Measurements from ENCODE around the gene ADGRF1.

ADGRF1 gene

DNA sequence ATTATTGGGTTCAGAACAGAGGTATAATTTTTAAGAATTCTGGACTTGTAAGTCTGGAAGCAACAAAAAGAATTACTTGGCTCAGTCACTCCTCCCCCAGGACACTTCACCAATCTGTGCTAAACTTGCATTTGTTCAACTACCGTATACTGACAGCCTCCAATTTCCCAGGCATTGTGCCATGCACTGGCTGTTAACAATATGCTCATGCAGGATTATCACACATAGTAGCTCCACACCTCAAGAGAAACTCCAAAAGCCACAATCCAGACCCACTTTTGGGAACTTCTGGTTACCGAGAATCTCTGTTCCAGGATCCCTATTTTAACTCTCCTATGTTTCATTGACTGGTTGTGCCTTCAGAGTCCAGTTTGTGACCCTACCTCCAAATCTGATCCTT, 7.7 kb downstream of the ADGRF1 start:
- DNase-seq (ENCODE audit: low read depth, low spot score), result no peak
- H3K9me3 ChIP-seq (ENCODE audit: low read depth, low read length), result no peaks in the 10 kb centered on the region
- H3K36me3 ChIP-seq (ENCODE audit: insufficient read depth, low read length), result no peaks in the 10 kb centered on the region
- H3K27ac ChIP-seq, result no peak overlapping the region
- no peak overlapping the region for H3K4me3 ChIP-seq
- TF ChIP-seq FOXP2 (optimal IDR thresholded peaks at IDR 0.05; ENCODE audit: control extremely low read depth, extremely low read length, insufficient read depth), result no peak
- no peak overlapping the region for H3K9ac ChIP-seq (ENCODE audit: insufficient read length)

DNA sequence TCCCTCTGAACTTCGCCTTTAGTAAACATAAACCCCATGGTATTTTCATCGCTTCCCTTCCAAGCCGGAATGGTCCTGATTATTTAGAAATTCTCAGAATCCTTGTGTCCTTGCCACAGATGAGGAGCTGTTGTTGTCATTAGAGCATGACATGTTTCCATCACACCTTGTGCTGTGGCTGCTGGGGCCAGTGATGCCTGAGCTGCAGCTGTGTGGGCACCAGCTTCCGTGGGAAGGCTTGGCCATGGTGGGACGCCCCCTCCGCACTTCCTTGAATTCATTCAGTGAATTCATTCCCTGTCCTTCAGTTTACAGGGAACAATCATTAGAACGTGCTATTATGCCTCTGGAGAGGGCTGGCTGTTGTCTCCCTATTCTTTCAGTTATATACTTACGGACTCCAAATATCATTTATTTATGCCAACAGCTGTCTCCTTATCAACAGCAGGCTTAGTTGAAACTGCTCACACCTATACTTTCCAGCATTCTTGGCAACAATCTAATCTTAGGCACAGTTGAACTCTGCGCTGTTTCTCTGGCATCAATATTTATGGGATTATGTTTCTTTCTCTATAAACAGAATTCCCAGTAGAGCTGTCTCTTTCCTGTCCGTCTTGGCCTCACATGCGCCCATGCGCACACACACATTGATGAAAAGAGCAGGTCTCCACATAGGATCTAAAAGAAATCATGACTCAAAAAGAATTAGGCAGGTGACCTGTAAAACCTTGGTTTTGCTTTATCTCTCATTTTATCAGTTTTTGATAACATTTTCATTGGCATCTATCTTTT, 9.0 kb downstream of the ADGRF1 start:
- no peak for DNase-seq (ENCODE audit: low read depth, low spot score)
- no peak overlapping the region for H3K27ac ChIP-seq
- TF ChIP-seq EZH2 (IDR thresholded peaks at IDR 0.05) (no peak), FOXP2 (optimal IDR thresholded peaks at IDR 0.05; ENCODE audit: control extremely low read depth, extremely low read length, insufficient read depth) (no peak), POLR2AphosphoS5 (IDR thresholded peaks at IDR 0.05; ENCODE audit: borderline replicate concordance, low read depth, low read length) (no peak)
- H3K9me3 ChIP-seq (ENCODE audit: low read depth, low read length), result no peaks in the 10 kb centered on the region
- H3K9ac ChIP-seq (ENCODE audit: insufficient read length), result no peak overlapping the region
- H3K4me3 ChIP-seq, result no peak overlapping the region
- H3K36me3 ChIP-seq (ENCODE audit: insufficient read depth, low read length), result no peaks in the 10 kb centered on the region

DNA sequence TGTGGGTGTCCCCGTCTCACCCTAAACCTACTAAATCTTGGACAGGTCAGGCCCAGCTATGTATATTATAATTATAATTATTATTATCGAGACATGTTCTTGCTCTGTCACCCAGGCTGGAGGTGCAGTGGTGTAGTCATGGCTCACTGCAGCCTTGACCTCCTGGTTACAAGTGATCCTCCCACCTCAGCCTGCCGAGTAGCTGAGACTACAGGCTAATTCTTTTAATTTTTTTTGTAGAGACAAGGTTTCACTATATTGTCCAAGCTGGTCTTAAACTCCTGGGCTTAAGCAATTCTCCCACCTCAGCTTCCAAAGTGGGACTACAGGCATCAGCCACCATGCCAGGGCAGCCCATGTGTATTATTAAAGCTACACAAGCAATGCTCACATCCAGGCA, 10.5 kb downstream of the ADGRF1 start:
- TF ChIP-seq FOXP2 (optimal IDR thresholded peaks at IDR 0.05; ENCODE audit: control extremely low read depth, extremely low read length, insufficient read depth) (no peak), EZH2 (IDR thresholded peaks at IDR 0.05) (no peak), POLR2AphosphoS5 (IDR thresholded peaks at IDR 0.05; ENCODE audit: borderline replicate concordance, low read depth, low read length) (no peak)
- Histone ChIP-seq H3K9ac (ENCODE audit: insufficient read length) (no peak overlapping the region), H3K4me3 (no peak overlapping the region), H3K27ac (no peak overlapping the region), H3K9me3 (ENCODE audit: low read depth, low read length) (no peaks in the 10 kb centered on the region), H3K36me3 (ENCODE audit: insufficient read depth, low read length) (no peaks in the 10 kb centered on the region)
- DNase-seq (ENCODE audit: low read depth, low spot score), result no peak

DNA sequence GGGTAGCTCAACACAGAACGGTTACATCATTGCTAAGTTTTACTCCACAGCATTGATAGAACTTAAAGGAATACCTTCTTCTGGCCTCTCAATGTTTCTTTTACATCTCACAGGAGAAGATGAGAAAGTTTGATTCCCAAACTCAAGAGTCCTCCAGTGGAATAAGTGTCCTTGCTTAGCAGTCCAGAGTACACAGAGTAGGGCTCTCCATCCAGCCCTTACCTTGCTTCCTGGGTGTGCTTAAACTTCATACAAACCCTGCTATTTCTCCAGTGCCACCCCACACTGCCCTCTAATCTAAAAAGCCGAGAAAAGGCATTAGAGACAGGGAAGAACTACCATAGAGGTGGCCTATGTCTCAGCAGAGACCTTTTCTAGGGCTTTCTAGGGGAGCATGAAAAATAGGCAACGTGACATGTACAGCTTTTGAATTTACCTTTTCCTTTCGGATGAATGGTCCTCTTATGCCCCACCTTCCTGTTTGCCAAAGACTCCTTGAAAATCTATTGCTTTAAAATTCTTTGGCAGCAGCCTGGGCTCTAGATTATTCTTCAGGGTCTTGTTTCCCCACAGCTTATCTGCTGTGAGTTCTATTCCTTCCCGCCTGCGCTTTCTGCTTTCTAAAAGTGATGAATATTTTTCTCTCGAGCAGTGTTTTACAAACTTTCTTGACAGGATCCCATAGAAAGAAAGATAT, 12.1 kb downstream of the ADGRF1 start:
- no peaks in the 10 kb centered on the region for H3K36me3 ChIP-seq (ENCODE audit: insufficient read depth, low read length)
- DNase-seq (ENCODE audit: low read depth, low spot score), result no peak
- TF ChIP-seq EZH2 (IDR thresholded peaks at IDR 0.05) (no peak), POLR2AphosphoS5 (IDR thresholded peaks at IDR 0.05; ENCODE audit: borderline replicate concordance, low read depth, low read length) (no peak), FOXP2 (optimal IDR thresholded peaks at IDR 0.05; ENCODE audit: control extremely low read depth, extremely low read length, insufficient read depth) (no peak)
- no peak overlapping the region for H3K9ac ChIP-seq (ENCODE audit: insufficient read length)
- no peak overlapping the region for H3K27ac ChIP-seq
- no peaks in the 10 kb centered on the region for H3K9me3 ChIP-seq (ENCODE audit: low read depth, low read length)
- no peak overlapping the region for H3K4me3 ChIP-seq

DNA sequence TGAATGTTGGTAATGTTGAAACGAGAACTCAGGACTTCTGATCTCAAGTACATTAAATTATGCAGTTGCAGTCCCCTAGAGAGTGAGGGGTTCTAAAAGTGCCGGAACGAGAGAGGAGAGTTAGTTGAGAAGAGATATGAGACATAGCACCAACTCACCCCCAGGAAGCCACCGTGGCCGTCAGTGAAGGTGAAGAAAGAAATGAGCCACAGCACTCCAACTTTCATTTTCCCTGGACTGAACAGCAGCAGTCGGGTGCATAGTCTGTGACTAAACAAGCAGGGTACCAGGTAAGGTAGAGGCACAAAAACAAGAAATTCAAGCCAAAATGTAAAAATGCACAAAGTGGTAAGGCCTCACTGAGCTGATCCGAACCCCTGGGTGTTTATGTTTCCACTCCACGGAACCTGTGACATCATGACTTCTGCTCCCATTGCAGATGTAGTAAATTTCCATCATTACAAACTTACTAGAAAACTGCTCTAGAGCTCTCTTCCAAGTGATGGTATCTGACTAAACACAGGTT, 13.2 kb downstream of the ADGRF1 start:
- no peak overlapping the region for H3K4me3 ChIP-seq
- TF ChIP-seq FOXP2 (optimal IDR thresholded peaks at IDR 0.05; ENCODE audit: control extremely low read depth, extremely low read length, insufficient read depth), result no peak
- no peak for TF ChIP-seq EZH2 (IDR thresholded peaks at IDR 0.05)
- no peak for TF ChIP-seq POLR2AphosphoS5 (IDR thresholded peaks at IDR 0.05; ENCODE audit: borderline replicate concordance, low read depth, low read length)
- H3K27ac ChIP-seq, result no peak overlapping the region
- no peaks in the 10 kb centered on the region for H3K36me3 ChIP-seq (ENCODE audit: insufficient read depth, low read length)
- DNase-seq (ENCODE audit: low read depth, low spot score), result no peak
- no peak overlapping the region for H3K9ac ChIP-seq (ENCODE audit: insufficient read length)
- no peaks in the 10 kb centered on the region for H3K9me3 ChIP-seq (ENCODE audit: low read depth, low read length)

DNA sequence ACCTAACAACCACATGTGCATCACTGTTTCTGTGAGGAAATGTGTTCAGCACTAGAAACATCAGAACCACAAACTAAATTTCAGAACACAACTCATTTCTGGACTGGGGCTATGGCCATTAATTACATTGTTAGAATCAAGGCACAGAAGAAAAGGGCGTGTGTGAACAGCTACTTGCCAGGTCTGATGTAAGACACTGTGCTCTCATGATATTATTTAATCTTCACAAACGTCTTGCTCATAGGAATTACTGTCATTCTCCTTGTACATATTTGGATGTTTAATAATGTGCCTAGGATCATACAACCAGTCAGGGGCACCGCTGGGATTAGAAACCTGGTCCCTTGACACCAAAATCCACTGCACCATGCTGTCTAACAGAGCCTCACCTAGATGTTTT, 14.8 kb downstream of the ADGRF1 start:
- no peak for DNase-seq (ENCODE audit: low read depth, low spot score)
- no peak overlapping the region for H3K27ac ChIP-seq

DNA sequence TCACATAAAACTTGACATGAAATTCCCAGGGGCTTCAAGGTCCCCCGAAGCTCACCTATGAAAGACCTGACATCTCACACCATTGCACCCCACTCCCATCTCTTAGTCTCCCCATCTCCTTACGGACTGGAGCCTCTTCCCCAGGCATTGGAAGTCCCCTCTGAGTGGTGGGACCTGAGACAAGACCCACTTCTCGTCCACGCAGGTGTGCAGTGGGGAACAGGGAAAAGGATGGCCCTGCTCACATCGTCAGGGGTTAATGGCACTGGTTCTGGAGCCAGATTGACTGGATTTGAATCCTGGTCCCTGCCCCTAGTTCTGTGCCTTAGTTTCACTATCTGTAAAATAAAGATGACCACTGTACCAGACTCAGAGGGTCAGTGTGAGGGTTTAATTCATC, 15.5 kb downstream of the ADGRF1 start:
- TF ChIP-seq POLR2AphosphoS5 (IDR thresholded peaks at IDR 0.05; ENCODE audit: borderline replicate concordance, low read depth, low read length), result no peak
- TF ChIP-seq FOXP2 (optimal IDR thresholded peaks at IDR 0.05; ENCODE audit: control extremely low read depth, extremely low read length, insufficient read depth), result no peak
- TF ChIP-seq EZH2 (IDR thresholded peaks at IDR 0.05), result no peak
- Histone ChIP-seq H3K9ac (ENCODE audit: insufficient read length) (no peak overlapping the region), H3K4me3 (no peak overlapping the region), H3K9me3 (ENCODE audit: low read depth, low read length) (no peaks in the 10 kb centered on the region), H3K36me3 (ENCODE audit: insufficient read depth, low read length) (no peaks in the 10 kb centered on the region), H3K27ac (no peak overlapping the region)
- DNase-seq (ENCODE audit: low read depth, low spot score), result no peak

More for the DNA sequence above, 14.8 kb downstream of the ADGRF1 start:
- no peaks in the 10 kb centered on the region for H3K9me3 ChIP-seq (ENCODE audit: low read depth, low read length)
- no peak overlapping the region for H3K9ac ChIP-seq (ENCODE audit: insufficient read length)
- H3K4me3 ChIP-seq, result no peak overlapping the region
- H3K36me3 ChIP-seq (ENCODE audit: insufficient read depth, low read length), result no peaks in the 10 kb centered on the region
- TF ChIP-seq FOXP2 (optimal IDR thresholded peaks at IDR 0.05; ENCODE audit: control extremely low read depth, extremely low read length, insufficient read depth) (no peak), EZH2 (IDR thresholded peaks at IDR 0.05) (no peak), POLR2AphosphoS5 (IDR thresholded peaks at IDR 0.05; ENCODE audit: borderline replicate concordance, low read depth, low read length) (no peak)

DNA sequence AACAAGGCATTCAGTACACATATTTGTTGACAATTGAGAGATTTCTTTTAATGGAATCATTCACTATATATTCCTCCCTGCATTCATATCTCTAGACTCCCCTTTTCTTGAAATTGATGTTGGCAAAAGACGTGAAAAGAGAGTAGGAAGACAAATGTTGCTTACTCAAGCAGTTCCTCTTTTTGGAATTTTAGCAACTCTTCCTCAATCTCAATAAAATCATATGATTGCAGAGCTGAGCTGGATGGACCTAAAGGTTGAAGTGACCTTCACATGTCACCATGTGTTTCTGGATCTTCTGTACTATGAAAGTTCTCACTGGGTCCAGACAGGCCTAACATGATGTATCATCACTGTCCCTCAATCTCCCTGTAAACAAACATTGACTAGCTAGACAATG, 18.6 kb downstream of the ADGRF1 start:
- Histone ChIP-seq H3K27ac (no peak overlapping the region), H3K36me3 (ENCODE audit: insufficient read depth, low read length) (no peaks in the 10 kb centered on the region), H3K4me3 (no peak overlapping the region), H3K9me3 (ENCODE audit: low read depth, low read length) (no peaks in the 10 kb centered on the region), H3K9ac (ENCODE audit: insufficient read length) (no peak overlapping the region)
- DNase-seq (ENCODE audit: low read depth, low spot score), result no peak
- no peak for TF ChIP-seq EZH2 (IDR thresholded peaks at IDR 0.05)
- no peak for TF ChIP-seq FOXP2 (optimal IDR thresholded peaks at IDR 0.05; ENCODE audit: control extremely low read depth, extremely low read length, insufficient read depth)
- TF ChIP-seq POLR2AphosphoS5 (IDR thresholded peaks at IDR 0.05; ENCODE audit: borderline replicate concordance, low read depth, low read length), result no peak
